HEK293 (cell line): ENCODE results near the gene MASP1.

ENCODE experiments used
- CTCF ChIA-PET: fragments of 350-600 bp; formaldehyde crosslinking; extraction: SDS; loops from one replicate; lab custom pipeline; 2021; ENCODE audit warnings: antibody characterized with exemption; lab: Yijun Ruan, JAX
- POLR2A ChIA-PET: fragments of 300-600 bp; formaldehyde crosslinking; extraction: SDS; loops from one replicate; lab custom pipeline; 2020; ENCODE audit warnings: antibody characterized with exemption, inconsistent platforms; lab: Yijun Ruan, JAX
- H3K27ac ChIP-seq: fragments of 200-500 bp; sonication (Bioruptor generic); 2 replicates; pipeline ENCODE4 v1.5.1; 2014; ENCODE audit warnings: low read depth, low read length, control low read depth, inconsistent platforms; ENCODE audit errors: extremely low read depth
- H3K36me3 ChIP-seq, 2 experiments: fragments of 200-500 bp in 1 of 2; sonication (Bioruptor generic) in 1 of 2; 1 replicate in 1 of 2; 2 replicates in 1 of 2; pipeline ENCODE4 v1.5.1; 2014 to 2017; ENCODE audit warnings: inconsistent platforms in 2 of 2, low read length in 2 of 2; ENCODE audit not compliant: control insufficient read depth in 2 of 2, insufficient read depth in 1 of 2
- H3K4me1 ChIP-seq: fragments of 200-500 bp; sonication (Bioruptor generic); 2 replicates; pipeline ENCODE4 v1.5.1; 2014; ENCODE audit warnings: mild to moderate bottlenecking, low read length, inconsistent platforms; ENCODE audit not compliant: control insufficient read depth, insufficient read depth
- H3K4me3 ChIP-seq: 2 replicates; pipeline ENCODE4 v1.5.1; 2011; ENCODE audit warnings: low read depth, mild to moderate bottlenecking, control low read depth, low read length, moderate library complexity
- H3K9me3 ChIP-seq: fragments of 200-500 bp; sonication (Bioruptor generic); 2 replicates; pipeline ENCODE4 v1.5.1; 2014; ENCODE audit warnings: low read depth, low read length, inconsistent platforms; ENCODE audit not compliant: control insufficient read depth, insufficient read depth
- GLIS2 ChIP-seq: fragments of 450-650 bp; formaldehyde crosslinking; IDR thresholded peaks from 2 replicates; pipeline ENCODE4 v1.5.1; 2016; ENCODE audit warnings: missing biosample characterization, missing genetic modification characterization
- SALL2 ChIP-seq: fragments of 450-650 bp; formaldehyde crosslinking; IDR thresholded peaks from 2 replicates; pipeline ENCODE4 v1.5.0; 2017; ENCODE audit warnings: missing biosample characterization, mild to moderate bottlenecking, missing genetic modification characterization, borderline replicate concordance
- ZBTB48 ChIP-seq: fragments of 450-650 bp; formaldehyde crosslinking; IDR thresholded peaks from 2 replicates; pipeline ENCODE4 v1.5.1; 2016; ENCODE audit warnings: missing biosample characterization, missing genetic modification characterization
- ZNF140 ChIP-seq: fragments of 450-650 bp; formaldehyde crosslinking; IDR thresholded peaks from 2 replicates; pipeline ENCODE4 v1.5.1; 2016; ENCODE audit warnings: missing biosample characterization, missing genetic modification characterization
- ZNF2 ChIP-seq: fragments of 450-650 bp; formaldehyde crosslinking; IDR thresholded peaks from 2 replicates; pipeline ENCODE4 v1.5.1; 2016; ENCODE audit warnings: missing biosample characterization, missing genetic modification characterization
- ZNF335 ChIP-seq: fragments of 450-650 bp; formaldehyde crosslinking; conservative IDR thresholded peaks from 2 replicates; pipeline ENCODE4 v1.5.1; 2016; ENCODE audit warnings: missing biosample characterization, missing genetic modification characterization
- ZNF510 ChIP-seq: fragments of 450-650 bp; formaldehyde crosslinking; IDR thresholded peaks from 2 replicates; pipeline ENCODE4 v1.5.1; 2018; ENCODE audit warnings: mild to moderate bottlenecking, missing genetic modification characterization, missing biosample characterization; ENCODE audit not compliant: insufficient replicate concordance
- ZNF548 ChIP-seq: fragments of 450-650 bp; formaldehyde crosslinking; IDR thresholded peaks from 2 replicates; pipeline ENCODE4 v1.5.1; 2016; ENCODE audit warnings: missing biosample characterization, missing genetic modification characterization
- ZNF555 ChIP-seq: fragments of 450-650 bp; formaldehyde crosslinking; conservative IDR thresholded peaks from 2 replicates; pipeline ENCODE4 v1.5.1; 2017; ENCODE audit warnings: missing biosample characterization, mild to moderate bottlenecking, missing genetic modification characterization, inconsistent platforms
- ZNF785 ChIP-seq: fragments of 450-650 bp; formaldehyde crosslinking; IDR thresholded peaks from 2 replicates; pipeline ENCODE4 v1.5.1; 2016; ENCODE audit warnings: missing biosample characterization, missing genetic modification characterization
- ZNF791 ChIP-seq: fragments of 450-650 bp; formaldehyde crosslinking; IDR thresholded peaks from 2 replicates; pipeline ENCODE4 v1.5.1; 2016; ENCODE audit warnings: missing biosample characterization, missing genetic modification characterization
- ZSCAN23 ChIP-seq: fragments of 450-650 bp; formaldehyde crosslinking; IDR thresholded peaks from 2 replicates; pipeline ENCODE4 v1.5.1; 2016; ENCODE audit warnings: missing biosample characterization, missing genetic modification characterization
- TF ChIP-seq, protein P1 (sequence below): fragments of 450-650 bp; formaldehyde crosslinking; IDR thresholded peaks from 2 replicates; pipeline ENCODE4 v1.5.1; 2016; ENCODE audit warnings: missing biosample characterization, missing genetic modification characterization
- TF ChIP-seq, protein P2 (sequence below): fragments of 450-650 bp; formaldehyde crosslinking; IDR thresholded peaks from 2 replicates; pipeline ENCODE4 v1.5.1; 2016; ENCODE audit warnings: missing biosample characterization, missing genetic modification characterization
- TF ChIP-seq, protein P3 (sequence below): fragments of 450-650 bp; formaldehyde crosslinking; conservative IDR thresholded peaks from 2 replicates; pipeline ENCODE4 v1.5.1; 2016; ENCODE audit warnings: low read depth, missing biosample characterization, missing genetic modification characterization
- TF ChIP-seq, protein P4 (sequence below): fragments of 450-650 bp; formaldehyde crosslinking; IDR thresholded peaks from 2 replicates; pipeline ENCODE4 v1.5.1; 2016; ENCODE audit warnings: missing biosample characterization, missing genetic modification characterization
- TF ChIP-seq, protein P5 (sequence below): fragments of 450-650 bp; formaldehyde crosslinking; IDR thresholded peaks from 2 replicates; pipeline ENCODE4 v1.5.1; 2016; ENCODE audit warnings: missing biosample characterization, missing genetic modification characterization

Gene MASP1

DNA sequence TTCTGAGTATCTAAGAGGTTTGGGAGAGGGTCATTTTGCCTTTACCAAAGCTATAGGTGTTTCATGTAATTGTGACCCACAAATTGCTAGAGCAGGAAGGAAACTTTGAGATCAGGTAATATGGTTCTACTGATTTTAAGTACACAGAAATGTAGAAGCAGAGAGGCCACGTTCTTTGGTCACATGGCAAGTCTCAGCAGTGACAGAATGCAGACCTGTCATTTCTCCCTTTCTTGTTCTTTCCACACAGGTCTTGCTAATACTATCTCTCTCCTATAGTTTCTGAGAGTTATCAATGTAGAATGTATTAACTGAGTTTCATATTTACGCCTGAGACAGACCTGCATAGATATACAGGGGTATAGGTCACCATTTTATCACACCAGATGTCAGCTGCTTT lies 105.2 kb downstream of the MASP1 start (continued):
- TF ChIP-seq ZNF791 (tag by site-specific recombination) = no peak
- no peak for TF ChIP-seq ZNF140 (tag by site-specific recombination)
- no peak for TF ChIP-seq ZSCAN23
- TF ChIP-seq GLIS2 = no peak
- TF ChIP-seq, protein P1, sequence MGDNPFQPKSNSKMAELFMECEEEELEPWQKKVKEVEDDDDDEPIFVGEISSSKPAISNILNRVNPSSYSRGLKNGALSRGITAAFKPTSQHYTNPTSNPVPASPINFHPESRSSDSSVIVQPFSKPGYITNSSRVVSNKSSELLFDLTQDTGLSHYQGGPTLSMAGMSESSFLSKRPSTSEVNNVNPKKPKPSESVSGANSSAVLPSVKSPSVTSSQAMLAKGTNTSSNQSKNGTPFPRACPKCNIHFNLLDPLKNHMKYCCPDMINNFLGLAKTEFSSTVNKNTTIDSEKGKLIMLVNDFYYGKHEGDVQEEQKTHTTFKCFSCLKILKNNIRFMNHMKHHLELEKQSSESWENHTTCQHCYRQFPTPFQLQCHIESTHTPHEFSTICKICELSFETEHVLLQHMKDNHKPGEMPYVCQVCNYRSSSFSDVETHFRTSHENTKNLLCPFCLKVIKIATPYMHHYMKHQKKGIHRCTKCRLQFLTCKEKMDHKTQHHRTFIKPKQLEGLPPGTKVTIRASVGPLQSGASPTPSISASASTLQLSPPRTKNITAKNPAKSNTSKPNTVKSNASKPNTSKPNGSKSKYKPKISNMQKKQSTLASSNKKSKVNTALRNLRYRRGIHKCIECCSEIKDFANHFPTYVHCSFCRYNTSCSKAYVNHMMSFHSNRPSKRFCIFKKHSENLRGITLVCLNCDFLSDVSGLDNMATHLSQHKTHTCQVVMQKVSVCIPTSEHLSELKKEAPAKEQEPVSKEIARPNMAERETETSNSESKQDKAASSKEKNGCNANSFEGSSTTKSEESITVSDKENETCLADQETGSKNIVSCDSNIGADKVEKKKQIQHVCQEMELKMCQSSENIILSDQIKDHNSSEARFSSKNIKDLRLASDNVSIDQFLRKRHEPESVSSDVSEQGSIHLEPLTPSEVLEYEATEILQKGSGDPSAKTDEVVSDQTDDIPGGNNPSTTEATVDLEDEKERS = no peak
- no peak for TF ChIP-seq ZNF335 (tag by site-specific recombination)
- no peak for TF ChIP-seq ZNF2

DNA sequence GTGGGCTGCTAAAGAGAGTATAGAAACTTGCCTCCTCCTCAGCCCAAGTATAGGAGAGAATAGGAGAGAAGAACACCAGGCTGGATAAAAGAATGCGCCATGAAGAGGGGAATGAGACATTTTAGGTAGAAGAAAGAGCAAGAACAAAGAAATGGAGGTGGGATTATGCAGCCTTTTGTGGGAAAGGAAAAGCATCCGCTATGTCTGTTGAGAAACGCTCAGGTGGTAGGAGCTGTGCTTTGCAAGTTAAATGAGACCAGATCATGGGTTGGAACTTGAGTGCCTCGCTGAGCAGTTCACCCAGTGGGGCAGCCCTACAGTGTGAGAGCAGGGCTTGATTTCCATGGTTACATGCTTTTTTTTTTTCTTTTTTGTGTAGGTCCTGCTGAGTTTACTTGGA lies 105.8 kb downstream of the MASP1 start:
- ChIA-PET CTCF (interaction anchor here (0.7 kb wide), 1 partner anchor 15 kb away, joined by 5 read pairs; no protein-coding TSS in a partner anchor), POLR2A (no interaction called here)
- H3K4me3 ChIP-seq = no peak overlapping the region
- H3K9me3 ChIP-seq = no peaks in the 10 kb centered on the region
- no peaks in the 10 kb centered on the region for H3K36me3 ChIP-seq
- TF ChIP-seq ZNF555 (tag by site-specific recombination) (no peak), ZNF785 (tag by site-specific recombination) (no peak), ZBTB48 (tag by site-specific recombination) (no peak), ZNF548 (tag by site-specific recombination) (no peak), ZNF510 (no peak), SALL2 (tag by site-specific recombination) (no peak)
- TF ChIP-seq, protein P2, sequence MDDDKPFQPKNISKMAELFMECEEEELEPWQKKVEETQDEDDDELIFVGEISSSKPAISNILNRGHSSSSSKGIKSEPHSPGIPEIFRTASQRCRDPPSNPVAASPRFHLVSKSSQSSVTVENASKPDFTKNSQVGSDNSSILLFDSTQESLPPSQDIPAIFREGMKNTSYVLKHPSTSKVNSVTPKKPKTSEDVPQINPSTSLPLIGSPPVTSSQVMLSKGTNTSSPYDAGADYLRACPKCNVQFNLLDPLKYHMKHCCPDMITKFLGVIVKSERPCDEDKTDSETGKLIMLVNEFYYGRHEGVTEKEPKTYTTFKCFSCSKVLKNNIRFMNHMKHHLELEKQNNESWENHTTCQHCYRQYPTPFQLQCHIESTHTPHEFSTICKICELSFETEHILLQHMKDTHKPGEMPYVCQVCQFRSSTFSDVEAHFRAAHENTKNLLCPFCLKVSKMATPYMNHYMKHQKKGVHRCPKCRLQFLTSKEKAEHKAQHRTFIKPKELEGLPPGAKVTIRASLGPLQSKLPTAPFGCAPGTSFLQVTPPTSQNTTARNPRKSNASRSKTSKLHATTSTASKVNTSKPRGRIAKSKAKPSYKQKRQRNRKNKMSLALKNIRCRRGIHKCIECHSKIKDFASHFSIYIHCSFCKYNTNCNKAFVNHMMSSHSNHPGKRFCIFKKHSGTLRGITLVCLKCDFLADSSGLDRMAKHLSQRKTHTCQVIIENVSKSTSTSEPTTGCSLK (tag by site-specific recombination) = no peak
- TF ChIP-seq, protein P3, sequence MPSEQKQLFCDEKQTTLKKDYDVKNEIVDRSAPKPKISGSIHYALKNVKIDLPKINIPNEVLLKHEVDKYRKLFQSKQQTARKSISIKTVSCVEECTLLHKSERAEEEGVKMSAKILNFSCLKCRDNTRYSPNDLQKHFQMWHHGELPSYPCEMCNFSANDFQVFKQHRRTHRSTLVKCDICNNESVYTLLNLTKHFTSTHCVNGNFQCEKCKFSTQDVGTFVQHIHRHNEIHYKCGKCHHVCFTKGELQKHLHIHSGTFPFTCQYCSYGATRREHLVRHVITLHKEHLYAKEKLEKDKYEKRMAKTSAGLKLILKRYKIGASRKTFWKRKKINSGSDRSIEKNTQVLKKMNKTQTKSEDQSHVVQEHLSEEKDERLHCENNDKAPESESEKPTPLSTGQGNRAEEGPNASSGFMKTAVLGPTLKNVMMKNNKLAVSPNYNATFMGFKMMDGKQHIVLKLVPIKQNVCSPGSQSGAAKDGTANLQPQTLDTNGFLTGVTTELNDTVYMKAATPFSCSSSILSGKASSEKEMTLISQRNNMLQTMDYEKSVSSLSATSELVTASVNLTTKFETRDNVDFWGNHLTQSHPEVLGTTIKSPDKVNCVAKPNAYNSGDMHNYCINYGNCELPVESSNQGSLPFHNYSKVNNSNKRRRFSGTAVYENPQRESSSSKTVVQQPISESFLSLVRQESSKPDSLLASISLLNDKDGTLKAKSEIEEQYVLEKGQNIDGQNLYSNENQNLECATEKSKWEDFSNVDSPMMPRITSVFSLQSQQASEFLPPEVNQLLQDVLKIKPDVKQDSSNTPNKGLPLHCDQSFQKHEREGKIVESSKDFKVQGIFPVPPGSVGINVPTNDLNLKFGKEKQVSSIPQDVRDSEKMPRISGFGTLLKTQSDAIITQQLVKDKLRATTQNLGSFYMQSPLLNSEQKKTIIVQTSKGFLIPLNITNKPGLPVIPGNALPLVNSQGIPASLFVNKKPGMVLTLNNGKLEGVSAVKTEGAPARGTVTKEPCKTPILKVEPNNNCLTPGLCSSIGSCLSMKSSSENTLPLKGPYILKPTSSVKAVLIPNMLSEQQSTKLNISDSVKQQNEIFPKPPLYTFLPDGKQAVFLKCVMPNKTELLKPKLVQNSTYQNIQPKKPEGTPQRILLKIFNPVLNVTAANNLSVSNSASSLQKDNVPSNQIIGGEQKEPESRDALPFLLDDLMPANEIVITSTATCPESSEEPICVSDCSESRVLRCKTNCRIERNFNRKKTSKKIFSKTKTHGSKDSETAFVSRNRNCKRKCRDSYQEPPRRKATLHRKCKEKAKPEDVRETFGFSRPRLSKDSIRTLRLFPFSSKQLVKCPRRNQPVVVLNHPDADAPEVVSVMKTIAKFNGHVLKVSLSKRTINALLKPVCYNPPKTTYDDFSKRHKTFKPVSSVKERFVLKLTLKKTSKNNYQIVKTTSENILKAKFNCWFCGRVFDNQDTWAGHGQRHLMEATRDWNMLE (tag by site-specific recombination) = no peak
- TF ChIP-seq, protein P4, sequence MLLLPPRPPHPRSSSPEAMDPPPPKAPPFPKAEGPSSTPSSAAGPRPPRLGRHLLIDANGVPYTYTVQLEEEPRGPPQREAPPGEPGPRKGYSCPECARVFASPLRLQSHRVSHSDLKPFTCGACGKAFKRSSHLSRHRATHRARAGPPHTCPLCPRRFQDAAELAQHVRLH (tag by site-specific recombination) = no peak
- TF ChIP-seq, protein P5, sequence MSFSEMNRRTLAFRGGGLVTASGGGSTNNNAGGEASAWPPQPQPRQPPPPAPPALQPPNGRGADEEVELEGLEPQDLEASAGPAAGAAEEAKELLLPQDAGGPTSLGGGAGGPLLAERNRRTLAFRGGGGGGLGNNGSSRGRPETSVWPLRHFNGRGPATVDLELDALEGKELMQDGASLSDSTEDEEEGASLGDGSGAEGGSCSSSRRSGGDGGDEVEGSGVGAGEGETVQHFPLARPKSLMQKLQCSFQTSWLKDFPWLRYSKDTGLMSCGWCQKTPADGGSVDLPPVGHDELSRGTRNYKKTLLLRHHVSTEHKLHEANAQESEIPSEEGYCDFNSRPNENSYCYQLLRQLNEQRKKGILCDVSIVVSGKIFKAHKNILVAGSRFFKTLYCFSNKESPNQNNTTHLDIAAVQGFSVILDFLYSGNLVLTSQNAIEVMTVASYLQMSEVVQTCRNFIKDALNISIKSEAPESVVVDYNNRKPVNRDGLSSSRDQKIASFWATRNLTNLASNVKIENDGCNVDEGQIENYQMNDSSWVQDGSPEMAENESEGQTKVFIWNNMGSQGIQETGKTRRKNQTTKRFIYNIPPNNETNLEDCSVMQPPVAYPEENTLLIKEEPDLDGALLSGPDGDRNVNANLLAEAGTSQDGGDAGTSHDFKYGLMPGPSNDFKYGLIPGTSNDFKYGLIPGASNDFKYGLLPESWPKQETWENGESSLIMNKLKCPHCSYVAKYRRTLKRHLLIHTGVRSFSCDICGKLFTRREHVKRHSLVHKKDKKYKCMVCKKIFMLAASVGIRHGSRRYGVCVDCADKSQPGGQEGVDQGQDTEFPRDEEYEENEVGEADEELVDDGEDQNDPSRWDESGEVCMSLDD (tag by site-specific recombination) = no peak
- H3K4me1 ChIP-seq = no peaks in the 10 kb centered on the region
- H3K27ac ChIP-seq = no peak overlapping the region
